ENCODE data around the gene MAGEB17.

MAGEB17 gene

DNA sequence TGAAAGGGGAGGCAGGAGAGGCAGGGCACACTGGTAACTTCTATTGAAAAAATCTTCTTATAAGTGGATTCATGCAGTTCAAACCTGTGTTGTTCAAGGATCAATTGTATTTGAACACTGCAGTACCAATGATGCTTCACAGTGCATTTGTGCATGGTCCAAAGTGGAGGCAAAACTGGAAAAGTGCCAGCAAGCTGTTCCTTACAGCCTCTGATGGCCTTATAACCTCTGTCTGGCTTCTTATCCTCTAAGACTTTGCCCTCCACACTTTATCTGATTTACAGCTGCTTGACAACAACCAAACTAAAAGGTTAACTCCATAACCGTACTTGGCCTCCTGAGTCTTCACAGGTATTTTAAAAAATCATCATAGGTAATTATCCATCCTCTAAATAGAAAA, 40.4 kb downstream of the MAGEB17 start:
- Mint-ChIP-seq H3K27ac (no peak overlapping the region), H3K4me3 (no peak overlapping the region), H3K36me3 (no peaks in the 10 kb centered on the region), H3K27me3 (peaks cover 0 to 4% of the 10 kb centered on the region in 2 donors), H3K4me1 (no peaks in the 10 kb centered on the region), H3K9me3 (peaks cover 0 to 3% of the 10 kb centered on the region in 2 donors)
- ATAC-seq (replicated peaks): no peak
- DNase-seq: no peak

DNA sequence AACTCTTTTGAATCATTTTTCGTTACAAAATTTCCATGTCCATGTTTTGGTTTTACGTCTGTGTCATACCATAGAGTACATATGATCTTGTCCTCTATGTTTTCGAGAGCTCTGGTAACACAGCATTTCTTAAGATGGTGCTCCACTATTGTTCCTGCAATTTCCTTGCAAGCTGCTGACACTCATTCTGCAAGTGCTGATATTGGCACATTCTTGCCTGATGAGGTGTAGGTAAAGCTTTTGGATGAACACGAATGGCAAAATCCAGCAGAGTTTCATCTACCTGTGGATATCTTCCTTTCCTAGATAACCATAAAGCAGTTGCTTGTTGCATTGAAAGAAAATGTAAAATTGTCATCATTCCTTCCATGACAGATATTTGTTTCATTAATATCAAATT, 41.3 kb downstream of the MAGEB17 start:
- no peak overlapping the region for H3K27ac Mint-ChIP-seq
- H3K4me1 Mint-ChIP-seq: no peaks in the 10 kb centered on the region
- no peak overlapping the region for H3K4me3 Mint-ChIP-seq
- no peaks in the 10 kb centered on the region for H3K36me3 Mint-ChIP-seq
- ATAC-seq (replicated peaks) (no peak), DNase-seq (no peak)
- H3K9me3 Mint-ChIP-seq: peaks cover 0 to 3% of the 10 kb centered on the region in 2 donors
- peaks cover 0 to 7% of the 10 kb centered on the region in 2 donors for H3K27me3 Mint-ChIP-seq

GRCh38 chrX:16210061-16210460, 42.8 kb downstream of the MAGEB17 start:
- DNase-seq (no peak), ATAC-seq (replicated peaks) (no peak)
- no peaks in the 10 kb centered on the region for H3K4me1 Mint-ChIP-seq
- no peaks in the 10 kb centered on the region for H3K36me3 Mint-ChIP-seq
- H3K27me3 Mint-ChIP-seq: peaks cover 0 to 3% of the 10 kb centered on the region in 2 donors
- H3K4me3 Mint-ChIP-seq: no peak overlapping the region
- no peak overlapping the region for H3K27ac Mint-ChIP-seq
- H3K9me3 Mint-ChIP-seq: no peaks in the 10 kb centered on the region

DNA sequence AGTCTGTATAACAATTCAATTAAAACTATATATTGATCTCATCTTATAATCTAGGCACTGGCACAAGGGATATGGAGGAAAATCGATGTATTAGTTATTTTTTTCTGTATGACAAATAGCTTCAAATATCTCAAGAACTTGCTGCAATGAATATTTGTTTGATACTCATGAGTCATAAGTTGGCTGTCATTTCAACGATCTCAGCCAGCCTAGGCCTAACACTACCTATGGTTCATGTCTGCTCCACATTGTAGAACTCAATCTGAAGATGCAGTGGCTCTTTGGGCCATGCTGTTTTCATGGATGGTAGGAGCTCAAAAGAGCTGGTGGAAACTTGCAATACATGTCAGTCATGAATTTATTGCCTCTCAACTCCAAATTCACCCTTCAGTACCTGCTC, 44.7 kb downstream of the MAGEB17 start:
- no peaks in the 10 kb centered on the region for H3K4me1 Mint-ChIP-seq
- H3K9me3 Mint-ChIP-seq: no peaks in the 10 kb centered on the region
- H3K36me3 Mint-ChIP-seq: no peaks in the 10 kb centered on the region
- no peak for DNase-seq
- no peak overlapping the region for H3K27ac Mint-ChIP-seq
- H3K4me3 Mint-ChIP-seq: no peak overlapping the region
- peaks cover 0 to 3% of the 10 kb centered on the region in 2 donors for H3K27me3 Mint-ChIP-seq
- no peak for ATAC-seq (replicated peaks)

- ATAC-seq (replicated peaks): peak; percentile 51 to 54
- no peaks in the 10 kb centered on the region for H3K4me1 Mint-ChIP-seq
Observed at GRCh38 chrX:16212436-16212835, 45.2 kb downstream of the MAGEB17 start.

GRCh38 chrX:16213961-16214360, 46.7 kb downstream of the MAGEB17 start:
- H3K36me3 Mint-ChIP-seq: no peaks in the 10 kb centered on the region
- H3K9me3 Mint-ChIP-seq: no peaks in the 10 kb centered on the region
- H3K27ac Mint-ChIP-seq: no peak overlapping the region
- no peaks in the 10 kb centered on the region for H3K4me1 Mint-ChIP-seq
- no peak for ATAC-seq (replicated peaks)
- no peak overlapping the region for H3K4me3 Mint-ChIP-seq
- H3K27me3 Mint-ChIP-seq: peaks cover 0 to 3% of the 10 kb centered on the region in 2 donors
- DNase-seq: no peak

More at GRCh38 chrX:16212436-16212835, 45.2 kb downstream of the MAGEB17 start:
- no peak overlapping the region for H3K4me3 Mint-ChIP-seq
- DNase-seq: no peak
- H3K27ac Mint-ChIP-seq: no peak overlapping the region
- H3K36me3 Mint-ChIP-seq: no peaks in the 10 kb centered on the region
- H3K9me3 Mint-ChIP-seq: no peaks in the 10 kb centered on the region
- H3K27me3 Mint-ChIP-seq: peaks cover 0 to 3% of the 10 kb centered on the region in 2 donors

GRCh38 chrX:16215660-16216059, 48.4 kb downstream of the MAGEB17 start:
- Mint-ChIP-seq H3K4me3 (no peak overlapping the region), H3K36me3 (peaks cover 0 to 2% of the 10 kb centered on the region in 2 donors), H3K9me3 (peaks cover 0 to under 1% of the 10 kb centered on the region in 2 donors), H3K4me1 (no peaks in the 10 kb centered on the region), H3K27ac (no peak overlapping the region), H3K27me3 (peaks cover 4 to 6% of the 10 kb centered on the region in 2 donors)
- DNase-seq: no peak
- no peak for ATAC-seq (replicated peaks)
